ENCODE results near the gene RHOH.

The RHOH gene

DNA sequence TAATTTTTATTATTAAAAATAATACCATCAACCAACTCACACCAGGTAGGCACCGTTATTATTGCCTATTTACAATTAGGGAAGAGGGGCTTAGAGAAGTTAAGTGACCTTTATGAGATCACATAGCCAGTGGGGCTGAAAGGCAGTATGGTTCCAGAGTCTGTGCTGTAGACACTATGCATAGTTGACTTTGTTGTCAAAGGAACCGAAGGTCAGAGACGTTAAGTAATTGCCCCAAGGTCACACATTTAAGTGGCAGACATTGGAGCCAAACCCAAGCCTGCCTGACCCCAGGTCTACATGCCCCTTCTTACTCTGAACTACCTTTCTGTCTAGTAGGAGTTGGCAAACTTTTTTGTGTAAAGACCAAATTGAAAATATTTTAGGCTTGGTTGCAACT is 36.4 kb downstream of the RHOH start:
- Histone ChIP-seq H3K4me3 (ENCODE audit: low read length) (no peak overlapping the region), H3K36me3 (ENCODE audit: control insufficient read depth, insufficient read depth, low read length) (no peaks in the 10 kb centered on the region), H3K9ac (ENCODE audit: low read length) (no peak overlapping the region), H3K27me3 (ENCODE audit: control insufficient read depth, insufficient read depth, low read length) (no peaks in the 10 kb centered on the region), H3K9me3 (ENCODE audit: control insufficient read depth, low read length) (no peaks in the 10 kb centered on the region), H3K4me1 (ENCODE audit: control insufficient read depth, insufficient read depth, low read length) (no peaks in the 10 kb centered on the region)

DNA sequence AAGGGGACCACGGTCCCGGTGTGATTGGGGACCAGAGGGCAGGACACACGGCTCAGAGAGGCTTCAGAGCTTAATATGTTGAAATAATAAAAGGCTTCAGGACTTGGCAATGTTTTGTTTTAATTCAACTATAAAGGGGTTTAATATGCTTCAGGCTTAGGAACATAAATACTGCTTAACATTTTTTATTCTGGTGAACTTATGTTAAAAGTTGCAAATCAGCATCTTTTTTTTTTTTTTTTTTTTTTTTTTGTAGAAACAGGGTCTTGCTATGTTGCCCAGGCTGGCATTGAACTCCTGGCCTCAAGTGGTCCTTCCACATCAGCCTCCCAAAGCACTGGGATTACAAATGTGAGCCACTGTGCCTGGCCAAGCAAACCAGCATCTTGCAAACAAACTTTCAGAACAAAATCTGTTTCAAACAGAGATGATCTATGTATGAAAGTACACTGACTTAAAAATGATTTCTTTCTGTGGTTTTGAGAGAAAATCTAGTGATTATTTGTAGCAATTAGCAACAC is 37.7 kb downstream of the RHOH start:
- Histone ChIP-seq H3K4me1 (ENCODE audit: control insufficient read depth, insufficient read depth, low read length) (no peaks in the 10 kb centered on the region), H3K9ac (ENCODE audit: low read length) (no peak overlapping the region), H3K9me3 (ENCODE audit: control insufficient read depth, low read length) (no peaks in the 10 kb centered on the region)

GRCh38 chr4:40238008-40238699 is 41.3 kb downstream of the RHOH start:
- Histone ChIP-seq H3K4me1 (ENCODE audit: control insufficient read depth, insufficient read depth, low read length) (no peaks in the 10 kb centered on the region), H3K36me3 (ENCODE audit: control insufficient read depth, insufficient read depth, low read length) (no peaks in the 10 kb centered on the region), H3K27me3 (ENCODE audit: control insufficient read depth, insufficient read depth, low read length) (no peaks in the 10 kb centered on the region), H3K9me3 (ENCODE audit: control insufficient read depth, low read length) (no peaks in the 10 kb centered on the region), H3K4me3 (ENCODE audit: low read length) (no peak overlapping the region), H3K9ac (ENCODE audit: low read length) (no peak overlapping the region)

More for the DNA sequence above, 37.7 kb downstream of the RHOH start:
- no peaks in the 10 kb centered on the region for H3K27me3 ChIP-seq (ENCODE audit: control insufficient read depth, insufficient read depth, low read length)
- H3K36me3 ChIP-seq (ENCODE audit: control insufficient read depth, insufficient read depth, low read length): no peaks in the 10 kb centered on the region
- H3K4me3 ChIP-seq (ENCODE audit: low read length): no peak overlapping the region

GRCh38 chr4:40238700-40239548 is 42.1 kb downstream of the RHOH start:
- H3K27me3 ChIP-seq (ENCODE audit: control insufficient read depth, insufficient read depth, low read length): no peaks in the 10 kb centered on the region
- no peaks in the 10 kb centered on the region for H3K36me3 ChIP-seq (ENCODE audit: control insufficient read depth, insufficient read depth, low read length)
- H3K9me3 ChIP-seq (ENCODE audit: control insufficient read depth, low read length): no peaks in the 10 kb centered on the region
- H3K4me3 ChIP-seq (ENCODE audit: low read length): no peak overlapping the region
- H3K4me1 ChIP-seq (ENCODE audit: control insufficient read depth, insufficient read depth, low read length): no peaks in the 10 kb centered on the region
- H3K9ac ChIP-seq (ENCODE audit: low read length): no peak overlapping the region

DNA sequence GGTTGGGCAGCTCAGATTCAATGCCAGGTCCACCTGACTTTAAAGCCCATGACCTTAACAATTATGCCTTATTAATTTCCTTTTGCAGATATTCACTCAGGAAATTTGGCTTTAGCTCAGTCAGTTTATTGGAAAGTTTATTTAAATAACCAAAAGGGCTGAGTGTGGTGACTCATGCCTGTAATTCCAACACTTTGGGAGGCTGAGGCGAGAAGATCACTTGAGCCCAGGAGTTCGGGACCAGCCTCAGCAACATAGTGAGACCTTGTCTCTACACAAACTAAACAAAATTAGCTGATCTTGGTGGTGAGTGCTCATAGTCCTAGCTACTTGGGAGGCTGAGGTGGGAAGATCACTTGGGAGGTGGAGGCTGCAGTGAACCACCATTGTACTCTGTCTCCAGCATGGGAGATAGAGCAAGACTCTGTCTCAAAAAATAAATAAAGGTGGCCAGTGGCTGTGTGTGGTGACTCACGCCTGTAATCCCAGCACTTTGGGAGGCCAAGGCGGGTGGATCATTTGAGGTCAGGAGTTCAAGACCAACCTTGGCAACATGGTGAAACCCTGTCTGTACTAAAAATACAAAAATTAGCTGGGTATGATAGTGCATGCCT is 43.3 kb downstream of the RHOH start:
- Histone ChIP-seq H3K4me1 (ENCODE audit: control insufficient read depth, insufficient read depth, low read length) (peaks cover 6% of the 10 kb centered on the region), H3K27me3 (ENCODE audit: control insufficient read depth, insufficient read depth, low read length) (no peaks in the 10 kb centered on the region), H3K36me3 (ENCODE audit: control insufficient read depth, insufficient read depth, low read length) (no peaks in the 10 kb centered on the region), H3K4me3 (ENCODE audit: low read length) (no peak overlapping the region), H3K9ac (ENCODE audit: low read length) (no peak overlapping the region), H3K9me3 (ENCODE audit: control insufficient read depth, low read length) (no peaks in the 10 kb centered on the region)

DNA sequence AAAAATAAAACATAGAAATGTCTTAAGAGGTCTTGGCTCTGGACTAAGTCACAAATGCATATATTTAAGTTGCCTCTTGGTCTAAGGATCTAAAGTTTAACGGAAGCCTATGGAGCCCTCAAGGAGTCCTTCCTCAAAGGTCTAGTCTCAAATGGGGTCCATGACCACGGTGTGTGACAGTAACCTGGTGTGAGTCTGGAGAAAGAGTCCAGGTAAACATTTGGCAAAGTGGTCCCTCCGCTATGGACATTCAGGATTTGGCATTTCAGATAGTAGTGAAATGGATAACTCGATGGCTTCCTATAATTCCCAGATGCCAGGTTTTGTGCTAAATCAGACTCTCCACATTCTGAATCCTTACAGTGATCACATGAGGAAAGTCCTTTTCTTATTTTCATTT is 44.2 kb downstream of the RHOH start:
- no peaks in the 10 kb centered on the region for H3K9me3 ChIP-seq (ENCODE audit: control insufficient read depth, low read length)
- H3K4me3 ChIP-seq (ENCODE audit: low read length): no peak overlapping the region
- peaks cover 14% of the 10 kb centered on the region for H3K4me1 ChIP-seq (ENCODE audit: control insufficient read depth, insufficient read depth, low read length)
- no peaks in the 10 kb centered on the region for H3K27me3 ChIP-seq (ENCODE audit: control insufficient read depth, insufficient read depth, low read length)
- H3K9ac ChIP-seq (ENCODE audit: low read length): no peak overlapping the region
- H3K36me3 ChIP-seq (ENCODE audit: control insufficient read depth, insufficient read depth, low read length): no peaks in the 10 kb centered on the region

GRCh38 chr4:40241941-40242340 is 45.1 kb downstream of the RHOH start:
- Histone ChIP-seq H3K4me3 (ENCODE audit: low read length) (no peak overlapping the region), H3K9me3 (ENCODE audit: control insufficient read depth, low read length) (no peaks in the 10 kb centered on the region), H3K36me3 (ENCODE audit: control insufficient read depth, insufficient read depth, low read length) (no peaks in the 10 kb centered on the region), H3K9ac (ENCODE audit: low read length) (no peak overlapping the region), H3K27me3 (ENCODE audit: control insufficient read depth, insufficient read depth, low read length) (no peaks in the 10 kb centered on the region), H3K4me1 (ENCODE audit: control insufficient read depth, insufficient read depth, low read length) (peaks cover 19% of the 10 kb centered on the region)

DNA sequence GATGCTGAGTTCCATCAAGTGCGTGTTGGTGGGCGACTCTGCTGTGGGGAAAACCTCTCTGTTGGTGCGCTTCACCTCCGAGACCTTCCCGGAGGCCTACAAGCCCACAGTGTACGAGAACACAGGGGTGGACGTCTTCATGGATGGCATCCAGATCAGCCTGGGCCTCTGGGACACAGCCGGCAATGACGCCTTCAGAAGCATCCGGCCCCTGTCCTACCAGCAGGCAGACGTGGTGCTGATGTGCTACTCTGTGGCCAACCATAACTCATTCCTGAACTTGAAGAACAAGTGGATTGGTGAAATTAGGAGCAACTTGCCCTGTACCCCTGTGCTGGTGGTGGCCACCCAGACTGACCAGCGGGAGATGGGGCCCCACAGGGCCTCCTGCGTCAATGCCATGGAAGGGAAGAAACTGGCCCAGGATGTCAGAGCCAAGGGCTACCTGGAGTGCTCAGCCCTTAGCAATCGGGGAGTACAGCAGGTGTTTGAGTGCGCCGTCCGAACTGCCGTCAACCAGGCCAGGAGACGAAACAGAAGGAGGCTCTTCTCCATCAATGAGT is 46.6 kb downstream of the RHOH start:
- no peaks in the 10 kb centered on the region for H3K27me3 ChIP-seq (ENCODE audit: control insufficient read depth, insufficient read depth, low read length)
- H3K36me3 ChIP-seq (ENCODE audit: control insufficient read depth, insufficient read depth, low read length): no peaks in the 10 kb centered on the region
- H3K9me3 ChIP-seq (ENCODE audit: control insufficient read depth, low read length): no peaks in the 10 kb centered on the region
- H3K4me1 ChIP-seq (ENCODE audit: control insufficient read depth, insufficient read depth, low read length): peaks cover 23% of the 10 kb centered on the region
- no peak overlapping the region for H3K4me3 ChIP-seq (ENCODE audit: low read length)
- no peak overlapping the region for H3K9ac ChIP-seq (ENCODE audit: low read length)

DNA sequence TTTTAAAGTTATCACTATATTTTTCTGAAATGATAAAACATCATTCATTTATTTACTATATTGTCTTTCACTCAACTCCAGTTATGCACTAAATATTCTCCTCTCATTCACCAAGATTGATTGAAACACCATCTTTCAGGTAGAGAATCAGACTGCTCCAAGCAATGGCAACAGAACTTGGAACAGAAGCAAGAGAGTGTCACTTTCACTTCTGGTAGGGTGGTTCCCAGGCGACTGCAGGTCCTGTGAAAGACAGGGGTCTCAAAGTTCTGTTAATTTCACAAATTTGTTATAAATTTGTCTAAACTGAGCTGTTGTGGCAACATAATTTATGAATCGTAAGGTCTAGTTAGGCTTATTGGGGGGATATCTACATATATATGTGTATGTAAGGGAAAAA is 47.8 kb downstream of the RHOH start:
- peaks cover 30% of the 10 kb centered on the region for H3K4me1 ChIP-seq (ENCODE audit: control insufficient read depth, insufficient read depth, low read length)
- H3K4me3 ChIP-seq (ENCODE audit: low read length): no peak overlapping the region
- no peak overlapping the region for H3K9ac ChIP-seq (ENCODE audit: low read length)
- no peaks in the 10 kb centered on the region for H3K9me3 ChIP-seq (ENCODE audit: control insufficient read depth, low read length)
- H3K36me3 ChIP-seq (ENCODE audit: control insufficient read depth, insufficient read depth, low read length): no peaks in the 10 kb centered on the region
- no peaks in the 10 kb centered on the region for H3K27me3 ChIP-seq (ENCODE audit: control insufficient read depth, insufficient read depth, low read length)

DNA sequence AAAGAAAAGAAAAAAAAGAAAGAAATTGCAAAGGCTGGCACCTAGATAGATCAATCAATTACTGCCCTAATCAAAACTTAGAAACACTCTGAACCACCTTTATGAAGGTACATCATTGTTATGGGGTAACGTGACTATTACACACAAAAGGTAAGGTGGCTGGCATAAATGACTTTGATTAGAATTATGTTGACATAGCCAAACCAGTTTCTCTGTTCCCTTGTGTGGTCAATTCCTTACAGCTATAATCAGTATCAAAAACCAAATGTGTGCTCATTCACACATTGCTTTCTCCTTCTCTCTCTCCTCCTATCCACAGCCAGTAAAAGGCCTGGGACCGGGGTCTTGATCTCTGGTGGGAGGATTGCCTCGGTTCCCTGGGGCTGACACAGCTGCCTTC is 48.7 kb downstream of the RHOH start:
- no peaks in the 10 kb centered on the region for H3K27me3 ChIP-seq (ENCODE audit: control insufficient read depth, insufficient read depth, low read length)
- H3K4me1 ChIP-seq (ENCODE audit: control insufficient read depth, insufficient read depth, low read length): peaks cover 34% of the 10 kb centered on the region
- no peak overlapping the region for H3K9ac ChIP-seq (ENCODE audit: low read length)
- H3K4me3 ChIP-seq (ENCODE audit: low read length): no peak overlapping the region
- H3K36me3 ChIP-seq (ENCODE audit: control insufficient read depth, insufficient read depth, low read length): no peaks in the 10 kb centered on the region
- no peaks in the 10 kb centered on the region for H3K9me3 ChIP-seq (ENCODE audit: control insufficient read depth, low read length)

DNA sequence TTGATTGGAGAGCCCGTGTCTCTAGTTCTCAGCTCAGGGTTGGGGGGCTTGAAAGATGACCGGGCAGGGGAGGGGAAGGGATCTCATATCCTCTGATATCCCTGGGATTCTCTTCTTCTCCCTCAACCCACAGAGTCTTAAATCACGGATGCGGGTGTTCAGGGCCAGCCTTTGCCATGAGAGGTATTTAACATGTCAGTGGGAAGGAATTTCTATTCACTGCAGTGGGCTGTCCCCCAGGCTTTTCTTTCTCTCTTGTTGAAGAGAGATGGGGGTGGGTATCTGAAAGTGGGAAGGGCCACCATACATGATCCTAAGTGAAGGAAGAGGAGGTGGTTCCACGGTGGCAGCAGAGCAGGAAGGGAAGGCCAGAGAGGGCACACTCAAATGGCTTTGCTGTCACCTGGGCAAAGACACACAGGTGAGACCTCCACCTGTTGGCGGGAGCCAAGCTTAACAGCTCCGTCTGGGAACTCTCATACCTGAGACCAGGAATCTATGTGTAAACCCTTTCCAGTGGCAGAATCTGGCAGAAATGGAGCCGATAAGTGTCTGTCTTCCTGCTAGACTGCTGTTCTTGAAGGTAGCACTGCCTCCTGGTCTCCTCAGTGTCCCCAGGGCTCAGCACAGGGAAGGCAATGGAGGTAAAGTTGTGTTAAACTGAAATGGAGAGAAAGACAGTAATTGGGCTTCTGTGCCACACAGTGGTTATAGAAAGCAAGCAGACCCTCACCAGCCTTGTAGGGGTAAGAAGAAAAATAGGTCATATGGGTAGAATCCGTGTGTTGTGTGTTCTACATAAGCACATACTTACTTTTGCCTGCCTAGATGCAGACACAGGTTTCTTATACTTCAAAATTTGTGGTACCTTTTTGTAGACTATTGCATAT is 49.4 kb downstream of the RHOH start:
- H3K9ac ChIP-seq (ENCODE audit: low read length): no peak overlapping the region
- H3K27me3 ChIP-seq (ENCODE audit: control insufficient read depth, insufficient read depth, low read length): no peaks in the 10 kb centered on the region
- H3K9me3 ChIP-seq (ENCODE audit: control insufficient read depth, low read length): no peaks in the 10 kb centered on the region
- no peaks in the 10 kb centered on the region for H3K36me3 ChIP-seq (ENCODE audit: control insufficient read depth, insufficient read depth, low read length)
- H3K4me1 ChIP-seq (ENCODE audit: control insufficient read depth, insufficient read depth, low read length): peaks cover 34% of the 10 kb centered on the region
- no peak overlapping the region for H3K4me3 ChIP-seq (ENCODE audit: low read length)

Measured in mucosa of stomach (tissue), 1 donor.